GM23338 (cell line): ENCODE data around the gene CSF3. TPM values are rescaled to one million over a fixed set of nuclear protein-coding genes. Genes with fewer than 3 reads are reported as not detected.

Source experiments
- ATAC-seq: fragments of 200-7000 bp; cut with Tn5 transposase; 3 replicates; pipeline ENCODE4 v1.9.1; 2020
- DNase-seq: peaks from one replicate; pipeline ENCODE4 v3.0.0-alpha.2; 2015; ENCODE audit warnings: low spot score
- H2AFZ ChIP-seq: fragments of 200-600 bp; sonication (generic); 2 replicates; pipeline ENCODE4 v1.8.0; 2016; ENCODE audit warnings: antibody characterized with exemption, mild to moderate bottlenecking, moderate library complexity
- H3F3A ChIP-seq: fragments of 200-600 bp; sonication (generic); replicated peaks from 2 replicates; pipeline ENCODE4 v1.8.0; 2017; ENCODE audit warnings: antibody characterized with exemption, mixed run types, low read depth
- H3K27ac ChIP-seq: fragments of 200-600 bp; sonication (generic); 2 replicates; pipeline ENCODE4 v1.6.1; 2016; ENCODE audit warnings: low read depth
- H3K27me3 ChIP-seq: fragments of 200-600 bp; sonication (generic); 2 replicates; pipeline ENCODE4 v1.8.0; 2016; ENCODE audit warnings: mild to moderate bottlenecking, mixed run types, moderate library complexity; ENCODE audit not compliant: insufficient read depth
- H3K36me3 ChIP-seq: fragments of 200-600 bp; sonication (generic); 2 replicates; pipeline ENCODE4 v1.8.0; 2016; ENCODE audit warnings: mild to moderate bottlenecking; ENCODE audit not compliant: insufficient read depth
- H3K4me1 ChIP-seq: fragments of 200-600 bp; sonication (generic); 2 replicates; pipeline ENCODE4 v1.8.0; 2016; ENCODE audit warnings: mild to moderate bottlenecking, moderate library complexity; ENCODE audit not compliant: insufficient read depth
- H3K4me2 ChIP-seq: fragments of 200-600 bp; sonication (generic); 2 replicates; pipeline ENCODE4 v1.7.1; 2017; ENCODE audit warnings: mixed run types
- H3K4me3 ChIP-seq: fragments of 200-600 bp; sonication (generic); 2 replicates; pipeline ENCODE4 v1.6.1; 2016; ENCODE audit warnings: mixed run types
- H3K79me2 ChIP-seq: fragments of 200-600 bp; sonication (generic); replicated peaks from 2 replicates; pipeline ENCODE4 v1.8.0; 2017; ENCODE audit warnings: mild to moderate bottlenecking; ENCODE audit not compliant: insufficient read depth
- H3K9me2 ChIP-seq: fragments of 200-600 bp; sonication (generic); 2 replicates; pipeline ENCODE4 v1.8.0; 2017; ENCODE audit not compliant: insufficient read depth
- H4K20me1 ChIP-seq: fragments of 200-600 bp; sonication (generic); replicated peaks from 2 replicates; pipeline ENCODE4 v1.8.0; 2017; ENCODE audit warnings: mild to moderate bottlenecking; ENCODE audit not compliant: insufficient read depth
- H3K27ac Mint-ChIP-seq: 2 replicates; pipeline ENCODE4 v1.8.0; 2020; ENCODE audit warnings: inconsistent platforms, mild to moderate bottlenecking, moderate library complexity, mixed read lengths
- H3K27me3 Mint-ChIP-seq: 3 replicates; pipeline ENCODE4 v1.8.0; 2022; ENCODE audit warnings: low read depth, mild to moderate bottlenecking, moderate library complexity, mixed read lengths, inconsistent platforms; ENCODE audit not compliant: insufficient read depth, poor library complexity
- H3K36me3 Mint-ChIP-seq: 3 replicates; pipeline ENCODE4 v1.8.0; 2021; ENCODE audit warnings: low read depth, mild to moderate bottlenecking, inconsistent platforms, moderate library complexity, mixed read lengths
- H3K4me1 Mint-ChIP-seq: 3 replicates; pipeline ENCODE4 v1.8.0; 2020; ENCODE audit warnings: mild to moderate bottlenecking, inconsistent platforms, mixed read lengths
- H3K4me3 Mint-ChIP-seq: 3 replicates; pipeline ENCODE4 v1.8.0; 2021; ENCODE audit warnings: moderate library complexity, mild to moderate bottlenecking, inconsistent platforms, mixed read lengths
- H3K9me3 Mint-ChIP-seq: 3 replicates; pipeline ENCODE4 v1.8.0; 2020; ENCODE audit warnings: moderate library complexity, mild to moderate bottlenecking, inconsistent platforms, mixed read lengths
- EZH2 ChIP-seq: fragments of 200-600 bp; sonication (generic); IDR thresholded peaks from one replicate; pipeline ENCODE4 v1.8.0; 2017; ENCODE audit warnings: antibody characterized with exemption, mild to moderate bottlenecking, low read depth; ENCODE audit not compliant: unreplicated experiment
- EZH2phosphoT487 ChIP-seq: fragments of 200-600 bp; sonication (generic); IDR thresholded peaks from one replicate; pipeline ENCODE4 v1.8.1; 2018; ENCODE audit warnings: antibody characterized with exemption; ENCODE audit not compliant: unreplicated experiment
- STAT1 ChIP-seq: IDR thresholded peaks from one replicate; pipeline ENCODE4 v1.6.1; 2016; ENCODE audit warnings: antibody characterized with exemption; ENCODE audit not compliant: unreplicated experiment
- polyA plus RNA-seq: library from polyadenylated mRNA; unstranded; fragments of >200 nt; fragmentation: Nextera tagmentation; extraction: Ambion mirVana; gene quantifications from 2 replicates; pipeline ENCODE4 v1.2.1, GENCODE V29; 2016
- total RNA-seq: library from RNA; depleted of rRNA; stranded (reverse); fragments of >200 nt; shearing (Covaris generic); gene quantifications from 2 replicates; pipeline ENCODE4 v1.2.3, GENCODE V29; 2014
- TF ChIP-seq, protein P1 (sequence below): fragments of 250-450 bp; sonication (Bioruptor Pico); IDR thresholded peaks from 2 replicates; pipeline ENCODE4 v1.5.0; 2020; ENCODE audit warnings: mild to moderate bottlenecking, moderate library complexity
- TF ChIP-seq, protein P2 (sequence below): IDR thresholded peaks from 2 replicates; pipeline ENCODE4 v1.6.1; 2016; ENCODE audit warnings: antibody characterized with exemption
- TF ChIP-seq, protein P3 (sequence below), 2 experiments: fragments of 200-600 bp in 1 of 2; sonication (generic) in 1 of 2; conservative IDR thresholded peaks; 2 replicates each; pipeline versions ENCODE4 v1.5.1 to v1.6.1; 2016 to 2017; ENCODE audit warnings: antibody characterized with exemption in 2 of 2, low read depth in 2 of 2, mild to moderate bottlenecking in 2 of 2, moderate library complexity in 1 of 2

The CSF3 gene
- total and polyA plus RNA-seq, 2 experiments from 2014 or later, result not detected

DNA sequence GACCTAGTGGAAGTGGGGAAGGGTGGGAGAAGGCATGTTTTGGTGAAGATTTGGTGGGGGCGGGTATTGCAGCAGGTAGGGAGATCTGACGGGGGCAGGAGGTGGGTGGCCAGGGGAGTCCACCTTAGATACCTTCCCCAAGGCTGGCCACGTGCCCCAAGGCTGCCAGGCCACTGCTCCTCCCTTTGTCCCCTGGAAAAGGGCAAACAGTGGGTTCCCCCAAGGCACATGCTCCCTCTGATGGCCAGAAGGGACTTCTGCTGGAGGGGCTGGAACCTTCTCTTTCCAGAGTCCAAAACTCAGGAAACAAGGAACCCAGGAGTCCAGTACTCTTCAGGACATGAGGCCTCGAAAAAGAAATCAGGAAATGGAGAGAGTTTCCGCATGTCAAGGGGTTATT, 40.8 kb upstream of the CSF3 start:
- Histone ChIP-seq H3K4me3 (no peak overlapping the region), H4K20me1 (no peaks in the 10 kb centered on the region), H3K27me3 (no peaks in the 10 kb centered on the region; the same call in 1 of the 2 replicates), H3K27ac (no peak overlapping the region), H3F3A (0 out of 2 replicates have a peak, but pooled peaks cover 5% of the 10 kb centered on the region), H3K4me1 (peaks cover 6% of the 10 kb centered on the region), H3K9me2 (no peaks in the 10 kb centered on the region), H2AFZ (peak overlapping the region; percentile 14; the same call in 1 of the 2 replicates), H3K79me2 (no peaks in the 10 kb centered on the region), H3K36me3 (no peaks in the 10 kb centered on the region), H3K4me2 (no peak overlapping the region)
- no peak for TF ChIP-seq EZH2
- TF ChIP-seq, protein P1, sequence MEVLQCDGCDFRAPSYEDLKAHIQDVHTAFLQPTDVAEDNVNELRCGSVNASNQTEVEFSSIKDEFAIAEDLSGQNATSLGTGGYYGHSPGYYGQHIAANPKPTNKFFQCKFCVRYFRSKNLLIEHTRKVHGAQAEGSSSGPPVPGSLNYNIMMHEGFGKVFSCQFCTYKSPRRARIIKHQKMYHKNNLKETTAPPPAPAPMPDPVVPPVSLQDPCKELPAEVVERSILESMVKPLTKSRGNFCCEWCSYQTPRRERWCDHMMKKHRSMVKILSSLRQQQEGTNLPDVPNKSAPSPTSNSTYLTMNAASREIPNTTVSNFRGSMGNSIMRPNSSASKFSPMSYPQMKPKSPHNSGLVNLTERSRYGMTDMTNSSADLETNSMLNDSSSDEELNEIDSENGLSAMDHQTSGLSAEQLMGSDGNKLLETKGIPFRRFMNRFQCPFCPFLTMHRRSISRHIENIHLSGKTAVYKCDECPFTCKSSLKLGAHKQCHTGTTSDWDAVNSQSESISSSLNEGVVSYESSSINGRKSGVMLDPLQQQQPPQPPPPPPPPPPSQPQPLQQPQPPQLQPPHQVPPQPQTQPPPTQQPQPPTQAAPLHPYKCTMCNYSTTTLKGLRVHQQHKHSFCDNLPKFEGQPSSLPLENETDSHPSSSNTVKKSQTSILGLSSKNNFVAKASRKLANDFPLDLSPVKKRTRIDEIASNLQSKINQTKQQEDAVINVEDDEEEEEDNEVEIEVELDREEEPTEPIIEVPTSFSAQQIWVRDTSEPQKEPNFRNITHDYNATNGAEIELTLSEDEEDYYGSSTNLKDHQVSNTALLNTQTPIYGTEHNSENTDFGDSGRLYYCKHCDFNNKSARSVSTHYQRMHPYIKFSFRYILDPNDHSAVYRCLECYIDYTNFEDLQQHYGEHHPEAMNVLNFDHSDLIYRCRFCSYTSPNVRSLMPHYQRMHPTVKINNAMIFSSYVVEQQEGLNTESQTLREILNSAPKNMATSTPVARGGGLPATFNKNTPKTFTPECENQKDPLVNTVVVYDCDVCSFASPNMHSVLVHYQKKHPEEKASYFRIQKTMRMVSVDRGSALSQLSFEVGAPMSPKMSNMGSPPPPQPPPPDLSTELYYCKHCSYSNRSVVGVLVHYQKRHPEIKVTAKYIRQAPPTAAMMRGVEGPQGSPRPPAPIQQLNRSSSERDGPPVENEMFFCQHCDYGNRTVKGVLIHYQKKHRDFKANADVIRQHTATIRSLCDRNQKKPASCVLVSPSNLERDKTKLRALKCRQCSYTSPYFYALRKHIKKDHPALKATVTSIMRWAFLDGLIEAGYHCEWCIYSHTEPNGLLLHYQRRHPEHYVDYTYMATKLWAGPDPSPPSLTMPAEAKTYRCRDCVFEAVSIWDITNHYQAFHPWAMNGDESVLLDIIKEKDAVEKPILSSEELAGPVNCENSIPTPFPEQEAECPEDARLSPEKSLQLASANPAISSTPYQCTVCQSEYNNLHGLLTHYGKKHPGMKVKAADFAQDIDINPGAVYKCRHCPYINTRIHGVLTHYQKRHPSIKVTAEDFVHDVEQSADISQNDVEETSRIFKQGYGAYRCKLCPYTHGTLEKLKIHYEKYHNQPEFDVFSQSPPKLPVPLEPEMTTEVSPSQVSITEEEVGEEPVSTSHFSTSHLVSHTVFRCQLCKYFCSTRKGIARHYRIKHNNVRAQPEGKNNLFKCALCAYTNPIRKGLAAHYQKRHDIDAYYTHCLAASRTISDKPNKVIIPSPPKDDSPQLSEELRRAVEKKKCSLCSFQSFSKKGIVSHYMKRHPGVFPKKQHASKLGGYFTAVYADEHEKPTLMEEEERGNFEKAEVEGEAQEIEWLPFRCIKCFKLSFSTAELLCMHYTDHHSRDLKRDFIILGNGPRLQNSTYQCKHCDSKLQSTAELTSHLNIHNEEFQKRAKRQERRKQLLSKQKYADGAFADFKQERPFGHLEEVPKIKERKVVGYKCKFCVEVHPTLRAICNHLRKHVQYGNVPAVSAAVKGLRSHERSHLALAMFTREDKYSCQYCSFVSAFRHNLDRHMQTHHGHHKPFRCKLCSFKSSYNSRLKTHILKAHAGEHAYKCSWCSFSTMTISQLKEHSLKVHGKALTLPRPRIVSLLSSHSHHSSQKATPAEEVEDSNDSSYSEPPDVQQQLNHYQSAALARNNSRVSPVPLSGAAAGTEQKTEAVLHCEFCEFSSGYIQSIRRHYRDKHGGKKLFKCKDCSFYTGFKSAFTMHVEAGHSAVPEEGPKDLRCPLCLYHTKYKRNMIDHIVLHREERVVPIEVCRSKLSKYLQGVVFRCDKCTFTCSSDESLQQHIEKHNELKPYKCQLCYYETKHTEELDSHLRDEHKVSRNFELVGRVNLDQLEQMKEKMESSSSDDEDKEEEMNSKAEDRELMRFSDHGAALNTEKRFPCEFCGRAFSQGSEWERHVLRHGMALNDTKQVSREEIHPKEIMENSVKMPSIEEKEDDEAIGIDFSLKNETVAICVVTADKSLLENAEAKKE, result no peak
- no peak for TF ChIP-seq STAT1
- TF ChIP-seq EZH2phosphoT487, result no peak
- TF ChIP-seq, protein P2, sequence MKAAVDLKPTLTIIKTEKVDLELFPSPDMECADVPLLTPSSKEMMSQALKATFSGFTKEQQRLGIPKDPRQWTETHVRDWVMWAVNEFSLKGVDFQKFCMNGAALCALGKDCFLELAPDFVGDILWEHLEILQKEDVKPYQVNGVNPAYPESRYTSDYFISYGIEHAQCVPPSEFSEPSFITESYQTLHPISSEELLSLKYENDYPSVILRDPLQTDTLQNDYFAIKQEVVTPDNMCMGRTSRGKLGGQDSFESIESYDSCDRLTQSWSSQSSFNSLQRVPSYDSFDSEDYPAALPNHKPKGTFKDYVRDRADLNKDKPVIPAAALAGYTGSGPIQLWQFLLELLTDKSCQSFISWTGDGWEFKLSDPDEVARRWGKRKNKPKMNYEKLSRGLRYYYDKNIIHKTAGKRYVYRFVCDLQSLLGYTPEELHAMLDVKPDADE, result no peak
- TF ChIP-seq, protein P3, sequence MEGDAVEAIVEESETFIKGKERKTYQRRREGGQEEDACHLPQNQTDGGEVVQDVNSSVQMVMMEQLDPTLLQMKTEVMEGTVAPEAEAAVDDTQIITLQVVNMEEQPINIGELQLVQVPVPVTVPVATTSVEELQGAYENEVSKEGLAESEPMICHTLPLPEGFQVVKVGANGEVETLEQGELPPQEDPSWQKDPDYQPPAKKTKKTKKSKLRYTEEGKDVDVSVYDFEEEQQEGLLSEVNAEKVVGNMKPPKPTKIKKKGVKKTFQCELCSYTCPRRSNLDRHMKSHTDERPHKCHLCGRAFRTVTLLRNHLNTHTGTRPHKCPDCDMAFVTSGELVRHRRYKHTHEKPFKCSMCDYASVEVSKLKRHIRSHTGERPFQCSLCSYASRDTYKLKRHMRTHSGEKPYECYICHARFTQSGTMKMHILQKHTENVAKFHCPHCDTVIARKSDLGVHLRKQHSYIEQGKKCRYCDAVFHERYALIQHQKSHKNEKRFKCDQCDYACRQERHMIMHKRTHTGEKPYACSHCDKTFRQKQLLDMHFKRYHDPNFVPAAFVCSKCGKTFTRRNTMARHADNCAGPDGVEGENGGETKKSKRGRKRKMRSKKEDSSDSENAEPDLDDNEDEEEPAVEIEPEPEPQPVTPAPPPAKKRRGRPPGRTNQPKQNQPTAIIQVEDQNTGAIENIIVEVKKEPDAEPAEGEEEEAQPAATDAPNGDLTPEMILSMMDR (conservative IDR thresholded peaks at IDR 0.05; ENCODE audit: low read depth in 2 of 2), result peak; percentile 19 to 59
- H3K27ac Mint-ChIP-seq, result no peak overlapping the region
- H3K4me1 Mint-ChIP-seq, result peaks cover 6% of the 10 kb centered on the region
- H3K4me3 Mint-ChIP-seq, result no peak overlapping the region
- DNase-seq (no peak), ATAC-seq (peak; percentile 52)
- H3K9me3 Mint-ChIP-seq, result no peaks in the 10 kb centered on the region
- peaks cover 9% of the 10 kb centered on the region for H3K27me3 Mint-ChIP-seq
- no peaks in the 10 kb centered on the region for H3K36me3 Mint-ChIP-seq
